NCI-H524 (cell line): ENCODE data around the gene DHRS9.
"Not testable (repeated sequence)": the region's sequence is repeated elsewhere in the genome, so short reads cannot be mapped to it uniquely, and the experiment has no call there.

Experiments used
- DNase-seq, 2 experiments: peaks; one replicate each; lab custom pipeline; 2025; lab: John Stamatoyannopoulos, UW

Gene DHRS9

DNA sequence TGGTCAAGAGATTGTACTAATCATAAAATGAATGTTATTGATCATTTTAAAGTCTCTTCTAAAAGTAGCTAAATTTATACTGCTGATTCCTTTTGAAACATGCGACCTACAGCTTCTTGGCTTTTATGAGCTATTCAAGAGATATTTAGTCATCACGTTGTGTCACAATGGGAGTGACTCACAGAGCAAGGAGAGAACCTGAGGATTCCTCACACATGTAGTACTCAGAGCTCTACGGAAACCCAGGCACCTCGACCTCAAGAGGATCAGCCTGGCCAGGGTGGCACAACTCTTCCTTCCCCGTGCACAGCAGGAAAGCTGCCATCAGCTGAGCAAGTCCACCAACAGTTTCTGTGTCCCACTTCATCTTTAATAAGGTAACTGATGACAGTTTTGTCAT lies at the start of gene DHRS9:
DHRS9 (plus strand) TSS at position 223 of the 400 bp plus-strand sequence. CDS start 12,019 bp downstream, outside the sequence.
- no peak for DNase-seq

DNA sequence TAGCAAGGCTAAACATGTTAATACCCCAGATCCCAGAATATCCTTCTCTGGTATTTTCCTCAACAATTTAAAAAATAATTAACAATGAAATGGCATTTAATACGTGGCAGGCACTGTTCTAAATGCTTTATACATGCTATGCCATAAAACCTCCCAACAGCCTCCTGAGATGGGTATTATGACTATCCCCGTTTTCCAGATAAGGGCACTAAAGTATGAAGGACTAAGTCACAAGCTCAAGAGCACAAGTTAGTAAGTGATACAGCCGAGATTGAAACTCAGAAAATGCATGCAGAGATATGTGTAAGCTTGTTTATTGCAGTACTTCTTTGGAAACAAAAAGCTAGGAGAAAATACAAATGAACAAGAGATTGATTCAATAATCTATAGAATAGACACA lies 46.2 kb upstream of the DHRS9 start:
- no peak for DNase-seq

DNA sequence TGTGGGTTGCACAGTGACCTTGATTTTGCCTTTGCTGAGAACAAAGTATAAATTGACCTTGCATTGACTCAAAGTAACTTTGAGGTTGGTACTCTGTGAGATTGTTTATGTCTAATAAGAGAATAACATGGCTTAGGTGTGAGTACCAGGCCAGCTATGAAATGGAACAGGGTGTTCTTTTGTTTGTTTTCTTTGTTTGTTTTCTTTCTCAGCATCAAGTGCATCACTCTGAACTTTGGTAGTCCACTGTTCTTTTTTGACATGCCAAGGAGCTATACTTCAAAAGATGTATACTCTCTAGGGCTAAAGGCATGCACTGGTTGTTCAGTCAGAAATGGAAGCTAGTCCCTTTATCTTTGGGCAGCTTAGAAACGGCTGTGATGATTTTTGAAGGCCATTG lies 43.3 kb upstream of the DHRS9 start:
- DNase-seq = no peak

DNA sequence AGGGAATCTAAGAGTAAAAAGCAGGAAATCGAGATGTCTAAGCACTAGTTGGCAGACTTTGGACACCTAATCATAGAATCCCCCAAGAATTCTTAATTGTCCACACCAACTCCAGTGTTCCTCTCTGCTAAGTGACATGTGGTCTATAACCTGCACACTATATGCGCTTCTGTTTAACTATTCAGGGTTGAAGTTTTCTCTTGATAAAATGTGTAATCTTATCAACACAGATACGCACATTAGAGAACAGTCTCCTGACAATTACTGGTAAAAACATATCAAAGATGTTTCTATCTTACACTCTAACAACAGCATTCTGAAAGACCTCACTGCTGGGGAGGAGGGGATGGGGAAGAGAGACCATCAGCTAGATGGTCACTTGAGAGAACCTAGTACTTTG lies 42.1 kb upstream of the DHRS9 start:
- DNase-seq = no peak

DNA sequence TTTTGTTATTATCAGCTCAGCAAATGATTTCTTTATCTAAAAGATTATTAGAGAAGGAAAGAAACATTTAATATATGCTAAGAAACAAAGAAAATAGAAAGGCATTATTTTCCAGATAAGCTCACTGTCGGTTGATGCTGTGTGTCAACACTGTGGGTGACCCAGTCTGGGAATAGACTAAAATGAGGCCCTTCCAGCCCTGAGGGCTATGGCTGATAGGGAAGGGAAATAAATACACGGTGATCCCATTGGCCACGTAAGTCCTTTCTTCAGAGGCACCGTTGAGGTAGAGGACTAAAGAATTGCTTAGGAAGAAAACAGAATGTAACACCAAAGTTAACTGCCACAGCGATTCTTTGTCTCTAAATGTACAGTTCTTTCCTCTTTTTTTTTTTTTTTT lies 40.0 kb upstream of the DHRS9 start:
- no peak for DNase-seq

DNA sequence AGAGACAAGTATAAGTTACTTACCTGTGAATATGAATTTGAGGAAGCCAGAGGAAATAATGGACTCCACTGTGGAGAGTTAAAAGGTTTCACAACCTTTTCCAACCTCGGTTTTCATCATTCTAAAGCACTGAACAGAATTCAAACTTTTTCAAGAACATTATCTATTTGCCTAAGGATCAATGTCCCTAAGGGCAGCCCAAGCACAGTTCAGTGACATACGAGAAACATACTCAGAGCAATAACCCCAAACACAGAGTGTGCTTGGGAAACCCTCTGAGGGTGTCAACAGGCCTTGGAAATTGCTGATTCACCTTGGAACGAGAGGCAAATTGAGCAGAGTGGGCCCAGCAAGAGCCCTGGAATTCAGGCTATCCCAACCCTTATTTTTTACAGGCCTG lies 38.2 kb upstream of the DHRS9 start, which contains the start of gene ABCB11:
ABCB11 (minus strand) TSS at position 123 of the 400 bp plus-strand sequence. CDS start 13,199 bp downstream, outside the sequence.
- DNase-seq = no peak

DNA sequence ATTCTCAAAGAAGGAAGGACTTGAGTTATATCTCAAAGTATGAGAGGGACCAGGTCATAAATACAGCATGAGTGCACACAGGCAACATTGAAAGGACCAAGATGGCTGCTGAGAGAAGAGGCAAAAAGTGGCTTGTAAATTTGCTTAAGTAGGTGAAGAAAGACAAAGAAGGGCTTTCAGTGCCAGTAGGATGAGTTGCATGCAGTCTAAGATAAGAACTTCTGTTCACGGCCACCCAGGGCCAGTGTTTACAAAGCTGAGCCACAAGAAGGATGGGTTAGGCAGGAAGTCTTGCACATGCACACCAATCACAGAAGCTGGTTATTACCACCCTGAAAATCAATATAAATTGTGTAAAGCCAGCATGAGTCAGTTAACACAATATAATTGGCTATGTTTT lies 35.1 kb upstream of the DHRS9 start:
- no peak for DNase-seq

DNA sequence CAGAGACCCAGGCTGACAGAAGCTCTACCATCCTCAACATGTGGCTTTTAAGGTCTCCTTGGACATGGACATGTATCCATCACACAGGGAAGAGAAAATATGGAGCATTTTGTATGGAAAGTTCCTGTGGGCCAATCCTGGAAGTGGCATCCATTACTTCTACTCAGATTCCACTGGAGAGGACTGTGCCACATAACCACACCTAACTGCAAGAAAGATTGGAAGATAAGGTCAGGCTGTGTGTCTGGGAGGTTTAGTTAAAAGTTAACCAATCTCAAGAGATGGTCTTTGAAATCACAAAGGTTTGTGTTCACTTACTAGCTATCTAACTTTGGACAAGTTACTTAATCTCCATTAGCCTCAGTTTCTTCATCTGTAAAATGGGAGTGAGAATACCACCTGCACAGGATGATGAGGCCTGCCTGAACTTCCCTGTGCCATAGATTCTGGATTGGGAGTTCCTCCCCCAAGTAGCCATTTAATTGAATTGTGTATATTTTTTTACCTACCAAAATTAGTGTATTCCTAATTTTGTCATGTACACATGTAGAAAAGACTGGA lies 34.3 kb upstream of the DHRS9 start:
- no peak for DNase-seq

DNA sequence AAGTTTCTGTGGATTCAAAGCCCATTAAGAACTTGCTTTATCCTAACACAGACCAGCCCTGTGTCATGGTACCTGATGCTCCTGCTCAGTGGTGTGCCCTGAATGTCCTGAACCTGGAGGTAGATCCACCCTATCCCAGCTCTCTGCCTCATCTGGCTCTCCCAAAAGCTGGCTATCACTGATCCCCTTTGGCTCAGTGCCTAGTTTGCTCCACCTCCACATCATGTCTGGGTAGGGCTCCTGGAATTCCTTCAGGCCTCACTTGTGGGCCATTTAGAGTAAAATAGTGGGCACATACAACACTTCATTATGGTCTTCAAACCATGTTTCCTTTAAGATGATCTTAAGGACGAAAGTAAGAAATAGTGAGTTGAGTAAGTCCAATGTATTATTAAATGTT lies 33.5 kb upstream of the DHRS9 start:
- DNase-seq = peak in 1 of 2 experiments; percentile 13

DNA sequence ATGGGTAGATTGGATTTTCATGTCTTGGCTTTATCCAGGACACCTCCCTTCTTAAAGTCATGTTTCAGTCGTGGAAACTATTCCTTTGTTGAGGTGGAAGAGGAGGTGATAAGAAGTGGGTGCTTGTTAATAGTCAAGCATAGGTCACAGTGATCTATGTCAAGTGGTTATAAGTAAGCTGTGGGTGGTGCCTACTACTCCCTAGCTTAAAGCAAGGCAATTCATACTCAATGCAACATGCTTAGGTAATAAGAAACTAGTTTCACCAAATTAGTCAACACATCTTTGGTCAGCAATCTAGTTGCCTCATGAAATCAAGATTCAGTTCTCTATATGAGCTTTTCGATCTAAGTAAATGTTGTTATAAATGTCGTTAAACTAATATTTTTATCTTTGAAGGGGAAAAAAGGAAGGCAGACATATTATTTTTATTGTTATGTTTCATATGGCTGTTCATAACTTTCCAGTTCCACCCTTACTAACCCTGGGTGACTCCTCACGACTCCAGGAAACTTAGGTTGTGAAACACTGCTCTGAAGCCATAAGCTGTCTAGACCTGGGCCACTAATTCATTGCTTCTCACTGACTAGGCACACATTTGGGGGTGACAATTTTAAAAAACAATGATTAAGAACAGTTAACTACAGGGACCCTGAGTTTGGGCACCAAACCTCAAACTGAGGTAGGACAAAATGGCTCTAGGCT lies 32.5 kb upstream of the DHRS9 start:
- DNase-seq = no peak

DNA sequence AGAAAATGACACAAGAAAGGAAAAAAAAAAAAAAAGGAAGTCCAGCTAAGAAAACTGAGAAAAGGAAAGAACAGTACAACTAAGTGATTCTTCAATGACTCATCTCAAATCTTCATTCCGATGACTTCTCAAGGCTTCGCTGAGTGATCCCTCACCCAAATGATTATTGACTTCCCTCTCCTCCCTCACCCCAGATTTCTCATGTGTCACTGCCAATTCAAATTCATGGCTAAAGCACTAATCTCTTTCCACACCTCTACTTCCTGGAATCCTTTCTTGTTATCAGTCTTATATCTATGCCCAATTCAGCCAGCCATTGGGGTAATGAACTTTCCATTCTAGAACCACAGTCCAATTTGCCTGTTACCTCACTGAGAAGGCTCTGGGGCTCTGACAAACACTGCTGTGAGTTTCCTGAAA lies 31.0 kb upstream of the DHRS9 start:
- DNase-seq = no peak

DNA sequence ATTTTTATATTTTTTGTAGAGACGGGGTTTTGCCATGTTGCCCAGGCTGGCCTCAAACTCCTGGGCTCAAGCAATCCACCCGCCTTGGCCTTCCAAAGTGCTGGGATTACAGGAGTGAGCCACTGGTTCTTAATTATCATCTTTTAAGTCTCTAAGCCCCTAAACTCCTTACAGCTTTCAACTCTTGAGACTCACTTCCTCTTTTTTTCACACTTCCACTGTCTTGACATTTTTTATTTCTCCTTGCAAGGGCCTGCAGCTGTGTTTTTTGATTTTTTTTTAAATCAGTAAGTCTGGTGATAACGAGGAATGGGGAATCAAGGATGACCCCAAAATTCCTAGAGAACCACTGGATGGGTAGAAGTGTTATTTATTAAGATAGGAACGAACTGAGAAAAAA lies 29.7 kb upstream of the DHRS9 start:
- DNase-seq = no peak

DNA sequence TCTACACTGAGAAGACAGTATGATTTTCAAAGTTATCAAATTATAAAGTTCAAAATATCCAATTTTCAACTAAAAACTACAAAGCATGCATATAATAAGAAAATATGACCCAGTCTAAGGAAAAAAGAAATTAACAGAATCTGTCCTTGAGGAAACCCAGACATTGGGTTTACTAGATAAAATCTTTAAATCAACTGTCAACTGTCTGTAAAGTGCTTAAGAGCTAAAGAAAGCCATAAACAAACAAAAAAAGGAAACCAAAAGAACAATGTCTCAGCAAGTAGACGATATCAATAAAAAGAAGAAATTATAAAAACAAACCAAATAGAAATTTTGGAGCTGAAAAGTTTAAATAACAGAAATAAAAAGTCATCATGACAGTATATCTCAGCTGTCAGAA lies 27.8 kb upstream of the DHRS9 start:
- no peak for DNase-seq

DNA sequence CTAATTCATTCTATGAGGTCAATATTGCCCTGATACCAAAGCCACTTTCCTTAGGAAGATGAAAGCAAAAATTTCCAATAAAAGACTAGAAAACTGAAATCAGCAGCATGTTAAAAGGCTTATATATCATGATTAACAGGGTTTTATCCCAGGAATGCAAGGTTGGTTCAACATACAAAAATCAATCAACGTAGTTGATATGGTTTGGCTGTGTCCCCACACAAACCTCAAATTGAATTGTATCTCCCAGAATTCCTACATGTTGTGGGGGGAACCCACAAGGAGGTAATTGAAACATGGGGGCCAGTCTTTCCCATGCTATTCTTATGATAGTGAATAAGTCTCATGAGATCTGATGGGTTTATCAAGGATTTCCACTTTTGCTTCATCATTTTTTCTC lies 26.5 kb upstream of the DHRS9 start:
- no peak for DNase-seq

DNA sequence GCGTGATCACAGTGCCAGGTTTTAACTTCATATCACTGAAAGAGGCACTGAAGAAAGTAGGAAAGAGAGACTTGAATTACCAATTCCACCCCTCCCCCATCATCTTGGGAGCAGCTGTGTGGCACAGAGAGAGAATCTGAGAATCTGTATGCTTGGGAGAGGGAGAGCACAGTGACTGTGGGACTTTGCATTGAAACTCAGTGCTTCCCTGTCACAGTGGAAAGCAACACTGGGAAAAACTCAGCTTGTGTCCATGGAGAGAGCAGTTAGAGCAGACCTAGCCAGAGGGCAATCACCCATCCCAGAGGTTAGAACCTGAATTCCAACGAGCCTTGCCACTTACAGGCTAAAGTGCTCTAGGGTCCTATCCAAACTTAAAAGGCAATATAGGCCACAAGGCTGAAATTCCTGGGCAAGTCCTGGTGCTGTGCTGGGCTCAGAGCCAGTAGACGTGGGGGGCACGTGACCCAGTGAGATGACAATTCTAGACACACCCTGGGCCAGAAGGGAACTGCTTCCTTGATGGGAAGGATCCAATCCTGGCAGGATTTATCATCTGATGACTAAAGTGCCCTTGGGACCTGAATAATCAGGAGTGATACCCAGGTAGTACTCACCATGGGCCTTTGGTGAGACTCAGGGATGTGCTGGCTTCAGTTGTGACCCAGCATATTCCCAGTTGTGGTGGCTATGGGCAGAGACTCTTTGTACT lies 22.8 kb upstream of the DHRS9 start:
- DNase-seq = no peak

DNA sequence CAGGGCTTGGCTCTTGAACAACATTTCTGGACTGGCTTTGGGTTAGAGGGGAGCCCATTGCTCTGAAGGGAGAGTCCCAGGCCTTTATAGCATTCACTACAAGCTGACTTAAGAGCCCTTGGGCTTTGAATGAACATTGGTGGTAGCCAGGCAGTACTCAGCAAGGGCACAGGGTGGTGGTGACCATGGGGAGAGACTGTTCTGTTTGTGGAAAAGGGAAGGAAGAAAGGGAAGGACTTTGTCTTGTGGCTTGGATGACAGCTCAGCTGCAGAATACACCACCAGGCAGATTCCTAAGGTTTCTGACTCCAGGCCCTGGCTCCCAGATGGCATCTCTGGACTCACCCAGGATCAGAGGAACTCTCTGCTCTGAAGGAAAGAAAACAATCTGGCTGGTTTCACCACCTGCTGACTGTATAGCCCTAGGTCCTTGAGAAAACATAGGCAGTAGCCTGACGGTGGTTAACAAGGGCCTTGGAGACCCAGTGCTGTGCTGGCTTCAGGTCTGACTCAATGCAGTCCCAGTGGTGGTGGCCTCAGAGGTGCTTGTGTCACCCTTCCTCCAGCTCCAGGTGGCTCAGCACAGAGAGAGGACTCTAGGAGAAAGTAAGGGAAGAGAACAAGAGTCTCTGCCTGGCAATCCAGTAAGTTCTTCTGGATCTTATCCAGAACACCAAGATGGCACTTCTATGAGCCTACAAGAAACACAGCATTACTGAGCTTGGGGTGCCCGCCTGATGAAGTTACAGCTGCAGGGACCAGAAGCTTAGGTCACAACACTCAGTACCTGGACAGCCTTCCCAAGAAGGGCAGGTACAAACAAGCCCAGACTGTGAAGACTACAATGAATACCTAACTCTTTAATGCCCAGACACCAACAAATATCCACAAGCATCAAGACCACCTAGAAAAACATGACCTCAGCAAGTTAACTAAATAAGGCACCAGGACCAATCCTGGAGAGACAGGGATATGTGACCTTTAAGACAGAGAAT lies 21.8 kb upstream of the DHRS9 start:
- DNase-seq = no peak

DNA sequence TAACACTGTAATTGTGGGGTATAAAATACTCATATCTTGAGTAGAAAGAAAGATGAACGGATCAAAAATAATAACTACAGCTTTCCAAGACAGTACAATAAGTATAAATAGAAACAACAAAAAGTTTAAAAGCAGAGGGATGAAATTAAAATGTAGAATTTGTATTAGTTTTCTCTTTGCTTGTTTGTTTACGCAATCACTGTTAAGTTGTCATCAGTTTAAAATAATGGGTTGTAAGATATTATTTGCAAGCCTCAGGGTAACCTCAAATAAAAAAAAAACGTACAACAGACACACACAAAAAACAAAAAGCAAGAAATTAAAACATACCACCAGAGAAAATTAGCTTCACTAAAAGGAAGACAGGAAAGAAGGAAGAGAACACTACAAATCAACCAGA lies 20.2 kb upstream of the DHRS9 start:
- DNase-seq = no peak

DNA sequence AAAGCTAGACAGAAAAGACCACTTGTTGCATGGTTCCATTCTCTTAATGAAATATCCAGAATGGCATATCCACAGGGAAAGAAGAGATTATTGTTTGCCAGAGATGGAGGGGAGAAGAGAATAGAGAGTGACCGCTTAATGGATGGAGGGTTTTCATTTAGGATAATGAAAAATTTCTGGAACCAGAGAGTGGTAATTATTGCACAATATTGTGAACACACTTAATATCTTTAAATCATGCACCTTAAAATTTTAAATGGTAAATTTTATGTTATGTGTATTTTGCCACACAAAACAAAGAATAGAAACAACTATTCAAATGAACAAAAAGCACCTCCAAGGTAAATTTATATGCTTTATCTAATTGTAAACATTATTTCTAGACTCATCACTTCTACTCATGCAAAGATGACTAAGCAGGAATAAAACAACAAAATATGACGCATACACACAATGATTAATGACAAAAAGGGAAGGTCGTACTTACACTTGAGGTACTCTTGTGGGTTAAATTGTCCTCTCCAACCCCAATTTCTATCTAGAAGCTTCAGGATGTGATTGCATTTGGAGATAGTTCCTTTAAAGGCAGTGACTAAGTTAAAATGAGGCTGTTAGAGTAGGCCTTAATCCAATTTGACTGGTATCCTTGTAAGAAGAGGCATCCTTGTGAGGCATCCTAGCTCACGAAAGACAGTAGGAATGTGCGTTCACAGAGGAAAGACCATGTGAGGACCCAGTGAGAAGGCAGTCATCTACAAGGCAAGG lies 18.7 kb upstream of the DHRS9 start:
- DNase-seq = no peak

DNA sequence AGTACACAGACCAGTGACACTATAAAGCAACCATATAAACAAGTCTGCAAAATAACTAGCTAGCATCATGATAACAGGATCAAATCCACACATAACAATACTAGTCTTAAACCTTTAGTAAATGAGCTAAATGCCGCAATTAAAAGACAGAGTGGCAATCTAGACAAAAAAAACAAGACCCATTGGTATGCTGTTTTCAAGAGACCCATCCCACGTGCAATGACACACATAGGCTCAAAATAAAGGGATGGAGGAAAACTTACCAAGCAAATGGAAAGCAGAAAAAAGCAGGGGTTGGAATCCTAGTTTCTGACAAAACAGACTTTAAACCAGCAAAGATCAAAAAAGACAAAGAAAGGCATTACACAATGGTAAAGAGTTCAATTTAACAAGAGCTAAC lies 14.8 kb upstream of the DHRS9 start:
- not testable (repeated sequence) for DNase-seq

DNA sequence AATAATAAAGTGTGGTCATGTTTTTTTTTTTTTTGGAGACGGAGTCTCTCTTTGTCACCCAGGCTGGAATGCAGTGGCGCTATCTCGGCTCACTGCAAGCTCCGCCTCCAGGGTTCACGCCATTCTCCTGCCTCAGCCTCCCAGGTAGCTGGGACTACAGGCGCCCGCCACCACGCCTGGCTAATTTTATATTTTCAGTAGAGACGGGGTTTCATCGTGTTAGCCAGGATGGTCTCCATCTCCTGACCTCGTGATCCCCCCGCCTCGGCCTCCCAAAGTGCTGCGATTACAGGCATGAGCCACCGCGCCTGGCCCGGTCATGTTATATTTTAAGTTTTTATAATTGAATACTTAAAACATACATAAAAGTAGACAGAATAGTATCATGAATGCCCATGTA lies 5.2 kb upstream of the DHRS9 start:
- DNase-seq = not testable (repeated sequence)

DNA sequence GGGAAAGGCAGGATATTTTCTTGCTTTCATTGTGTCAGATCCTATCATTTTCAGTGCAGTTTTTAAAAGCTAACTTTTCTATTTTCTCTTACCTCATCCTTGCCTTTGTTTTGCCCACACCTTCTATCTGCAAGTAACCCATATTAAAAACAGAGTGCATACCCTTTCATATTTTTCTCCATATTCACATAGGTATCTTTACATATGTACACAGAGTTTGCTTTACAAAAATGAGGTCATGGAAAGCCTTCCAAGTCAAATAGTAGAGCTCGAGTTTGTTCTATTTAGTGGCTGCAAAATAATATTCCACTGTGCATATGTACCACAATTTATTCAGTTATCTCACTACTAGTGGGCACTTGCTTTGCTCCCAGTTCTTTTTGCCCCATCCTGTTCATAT lies 3.9 kb upstream of the DHRS9 start:
- DNase-seq = no peak
